GM19463 (cell line): Measurements from ENCODE around the gene SIRT6.
"Not testable (repeated sequence)": the region's sequence is repeated elsewhere in the genome, so short reads cannot be mapped to it uniquely, and the experiment has no call there.

Source experiments
- ATAC-seq: cut with Tn5 transposase; IDR thresholded peaks from one replicate; pipeline ENCODE4 v1.9.1; 2021; ENCODE audit warnings: mild to moderate bottlenecking, moderate library complexity; ENCODE audit not compliant: unreplicated experiment

The SIRT6 gene

GRCh38 chr19:4200940-4201542, 18.7 kb upstream of the SIRT6 start:
- no peak for ATAC-seq

- ATAC-seq, result no peak
These were observed 17.4 kb upstream of the SIRT6 start for GRCh38 chr19:4199699-4200293.

DNA sequence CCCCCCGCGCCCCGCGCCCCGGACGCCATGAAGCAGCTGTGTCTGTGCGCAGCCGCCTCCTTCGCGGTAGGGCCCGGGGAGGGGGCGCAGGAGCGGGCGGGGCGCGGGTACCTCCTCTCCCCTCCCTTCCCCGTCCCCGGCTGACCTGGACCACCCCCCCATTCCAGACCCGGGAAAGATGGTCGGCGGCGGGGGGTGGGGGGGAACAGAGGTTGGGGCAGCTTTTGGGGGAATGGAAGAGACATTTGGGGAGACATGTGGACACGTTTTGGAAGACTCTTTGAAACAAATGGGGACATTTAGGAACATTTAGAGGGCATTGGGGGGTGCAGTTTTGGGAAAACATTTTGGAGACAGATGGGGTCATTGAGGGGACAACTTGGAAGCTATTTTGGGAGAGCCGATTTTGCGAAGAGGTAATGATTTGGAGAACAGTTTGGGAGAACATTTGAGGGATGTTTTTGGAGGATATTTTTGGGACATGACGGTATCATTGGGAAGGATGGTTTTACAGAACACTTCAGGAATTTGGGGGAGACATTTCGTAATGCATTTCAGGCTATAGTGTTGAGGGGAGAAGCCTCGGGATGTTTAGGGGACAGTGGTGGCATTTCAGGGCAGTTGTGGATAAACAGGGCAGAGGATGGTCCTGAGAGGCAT, 16.2 kb upstream of the SIRT6 start:
- ATAC-seq, result no peak

DNA sequence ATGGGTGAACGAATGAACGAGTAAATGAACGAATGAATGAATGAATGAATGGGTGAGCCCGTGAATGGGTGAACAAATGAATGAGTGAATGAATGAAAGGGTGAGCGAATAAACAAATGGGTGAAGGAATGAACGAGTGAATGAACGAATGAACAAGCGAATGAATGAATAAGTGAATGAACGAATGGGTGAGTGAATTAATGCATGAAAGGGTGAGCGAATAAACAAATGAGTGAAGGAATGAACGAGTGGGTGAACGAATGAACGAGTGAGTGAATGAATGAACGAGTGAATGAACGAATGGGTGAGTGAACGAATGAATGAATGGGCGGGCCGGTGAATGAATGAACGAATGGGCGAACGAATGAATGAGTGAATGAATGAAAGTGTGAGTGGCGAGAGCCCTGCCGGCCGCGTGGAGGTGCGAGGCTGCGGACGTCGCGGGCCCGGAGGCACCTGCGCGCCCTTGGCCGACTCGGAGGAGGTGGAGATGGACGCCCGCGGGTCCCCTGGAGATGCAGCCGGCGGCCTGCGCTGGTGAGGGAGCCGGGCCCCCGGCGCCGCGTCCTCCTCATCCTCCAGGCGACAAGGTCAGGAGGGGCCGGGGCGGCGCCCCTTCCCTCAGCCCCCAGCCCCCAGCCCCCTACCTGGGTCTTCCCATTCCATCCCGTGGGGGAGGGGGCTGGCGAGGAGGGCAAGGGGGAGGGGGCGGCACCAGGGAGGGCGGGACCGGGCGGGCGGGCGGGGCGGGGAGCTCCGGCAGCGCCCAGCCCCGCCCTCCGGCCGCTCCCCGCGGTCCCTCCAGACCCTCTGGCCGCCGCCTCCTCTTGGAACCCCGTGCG, 15.5 kb upstream of the SIRT6 start:
- no peak for ATAC-seq

GRCh38 chr19:4197228-4197624, 14.9 kb upstream of the SIRT6 start:
- no peak for ATAC-seq

- ATAC-seq, result no peak
These were observed 14.3 kb upstream of the SIRT6 start for GRCh38 chr19:4196587-4197148.

DNA sequence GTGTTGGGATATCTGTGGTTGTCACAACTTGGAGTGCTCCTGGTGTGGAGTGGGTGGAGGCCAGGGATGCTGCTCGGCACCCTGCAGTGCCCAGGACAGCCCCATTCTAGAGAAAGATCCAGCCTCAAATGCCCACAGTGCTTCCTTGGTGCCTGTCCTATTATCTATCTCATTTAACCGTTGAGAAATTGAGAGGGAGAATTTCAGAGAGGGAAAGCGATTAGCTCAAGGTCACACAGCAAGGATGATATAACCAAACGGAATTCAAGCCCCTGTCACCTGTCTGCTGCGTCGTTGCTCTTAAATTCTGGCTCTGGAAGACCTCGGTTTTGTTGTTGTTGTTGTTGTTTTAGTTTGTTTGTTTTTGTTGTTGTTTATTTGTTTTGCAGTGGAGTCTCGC, 13.6 kb upstream of the SIRT6 start:
- no peak for ATAC-seq

DNA sequence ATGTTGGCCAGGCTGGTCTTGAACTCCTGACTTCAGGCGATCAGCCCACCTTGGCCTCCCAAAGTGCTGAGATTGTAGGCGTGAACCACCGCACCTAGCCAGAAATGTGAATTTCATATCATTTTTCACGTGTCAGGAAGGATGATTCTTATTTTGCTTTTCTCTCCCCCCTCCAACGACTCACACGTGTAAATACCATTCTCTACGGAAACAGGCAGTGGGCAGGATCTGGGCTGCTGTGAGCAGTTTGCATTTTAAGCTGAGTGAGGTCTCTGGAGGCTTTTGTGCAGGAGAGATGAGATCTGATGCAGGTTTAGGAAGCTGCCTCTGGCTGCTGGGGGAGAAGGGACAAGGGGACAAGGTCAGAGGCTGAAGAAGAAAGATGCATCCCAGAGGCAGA, 12.0 kb upstream of the SIRT6 start:
- no peak for ATAC-seq

DNA sequence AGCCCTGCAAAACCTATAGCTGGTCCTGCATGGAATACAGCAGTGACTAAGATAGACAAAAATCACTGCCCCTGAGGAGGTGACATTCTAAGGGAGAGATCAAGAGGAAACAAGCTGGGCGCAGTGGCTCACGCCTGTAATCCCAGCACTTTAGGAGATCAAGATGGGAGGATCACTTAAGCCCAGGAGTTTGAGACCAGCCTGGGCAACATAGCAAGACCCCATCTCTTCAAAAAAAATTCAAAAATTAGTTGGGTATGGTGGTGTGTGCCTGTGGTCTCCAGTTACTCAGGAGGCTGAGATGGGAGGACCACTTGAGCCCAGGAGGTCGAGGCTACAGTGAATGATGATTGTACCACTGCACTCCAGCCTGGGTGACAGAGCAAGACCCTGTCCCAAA, 10.2 kb upstream of the SIRT6 start:
- ATAC-seq, result not testable (repeated sequence)

DNA sequence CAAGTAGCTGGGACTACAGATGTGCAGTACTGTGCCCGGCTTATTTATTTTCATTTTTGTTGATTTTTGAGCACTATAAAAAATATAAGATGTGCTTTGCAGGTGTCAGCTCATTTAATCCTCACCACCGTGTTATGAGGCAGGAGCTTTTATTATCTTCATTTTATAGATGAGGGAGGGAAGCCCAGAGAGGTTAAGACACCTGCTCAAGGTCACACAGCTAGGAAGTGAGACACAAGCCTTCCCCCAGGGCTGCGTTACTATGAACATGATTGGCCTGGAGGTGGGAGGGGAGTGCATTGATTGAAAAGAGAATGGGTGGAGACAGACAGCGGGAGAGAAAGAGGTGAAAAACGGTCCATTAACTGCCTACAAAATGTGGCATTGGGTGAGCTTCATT, 7.3 kb upstream of the SIRT6 start:
- ATAC-seq, result no peak

DNA sequence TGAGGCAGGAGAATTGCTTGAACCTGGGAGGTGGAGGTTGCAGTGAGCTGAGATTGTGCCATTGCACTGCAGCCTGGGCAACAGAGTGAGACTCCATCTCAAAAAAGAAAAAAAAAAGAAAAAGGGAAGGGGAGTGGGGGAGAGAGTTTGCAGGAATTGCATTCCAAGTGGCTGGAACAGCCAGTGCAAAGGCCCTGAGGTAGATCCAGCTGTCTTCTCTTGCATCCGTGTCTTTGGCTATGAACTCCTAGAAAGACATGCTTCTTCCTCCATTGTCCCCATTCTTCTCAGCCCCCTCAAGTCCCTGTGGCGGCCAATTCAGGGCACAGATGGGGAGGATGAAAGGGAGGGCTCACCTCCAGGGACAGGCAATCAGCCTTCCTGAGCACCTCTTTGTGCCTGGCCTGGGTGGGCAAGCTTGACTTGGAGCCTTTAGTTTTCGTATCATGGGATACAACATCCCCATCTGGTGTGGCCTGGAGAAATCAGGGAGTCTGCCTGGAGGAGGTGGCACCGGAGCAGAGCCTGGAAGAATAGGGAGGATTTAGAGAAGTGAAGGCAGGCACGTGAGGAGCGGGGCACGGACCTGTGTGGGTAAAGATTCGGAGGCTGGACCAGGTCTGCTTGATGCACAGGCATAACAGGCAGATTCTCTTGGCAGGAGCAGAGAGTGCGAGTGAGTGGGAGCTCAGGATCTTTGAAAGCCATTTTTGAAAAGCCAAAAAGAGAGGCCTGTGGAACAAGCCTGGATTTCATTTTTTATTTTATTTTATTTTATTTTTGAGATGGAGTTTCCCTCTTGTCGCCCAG, 5.2 kb upstream of the SIRT6 start:
- ATAC-seq, result no peak

DNA sequence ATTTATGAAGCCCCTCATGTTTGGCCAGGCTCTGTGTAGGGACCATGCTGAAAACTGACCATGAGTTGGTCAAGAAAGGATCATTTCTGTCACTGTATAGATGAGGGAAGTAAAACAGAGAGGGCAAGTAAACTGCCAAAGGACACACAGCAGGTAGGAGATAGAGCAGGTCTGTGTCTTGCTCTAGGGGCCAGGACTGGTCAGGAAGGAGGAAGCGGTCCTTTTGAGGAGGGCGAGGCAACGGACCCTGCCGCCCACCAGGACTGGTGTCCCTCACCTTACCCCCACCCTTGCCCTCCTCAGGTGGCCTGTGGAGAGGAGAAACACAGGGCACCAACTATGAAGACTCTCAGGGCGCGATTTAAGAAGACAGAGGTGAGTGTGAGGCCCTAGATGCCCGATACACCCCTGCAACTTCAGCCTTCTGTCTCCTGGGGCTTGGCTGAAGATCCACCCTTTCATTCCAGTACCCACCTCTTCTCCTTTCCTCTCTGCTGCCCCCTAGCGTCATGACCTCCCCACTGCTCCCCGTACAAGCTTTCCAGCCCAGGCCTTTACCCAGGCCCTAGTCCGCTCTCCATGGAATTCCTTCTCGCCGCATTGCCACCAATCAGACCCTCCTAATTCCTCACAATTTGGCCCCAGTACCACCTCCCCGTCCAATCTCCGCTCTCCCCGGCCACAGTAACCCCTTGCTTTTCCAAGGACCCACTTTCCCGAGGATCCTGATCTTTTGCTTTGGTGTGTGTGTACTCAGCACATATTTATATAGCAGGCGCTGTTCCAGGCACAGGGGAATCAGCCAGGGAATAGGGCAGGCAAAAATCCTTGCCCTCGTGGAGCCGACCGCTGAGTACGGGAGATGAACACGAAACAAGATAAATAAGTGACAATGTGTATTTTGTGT, 4.0 kb upstream of the SIRT6 start:
- ATAC-seq, result no peak

DNA sequence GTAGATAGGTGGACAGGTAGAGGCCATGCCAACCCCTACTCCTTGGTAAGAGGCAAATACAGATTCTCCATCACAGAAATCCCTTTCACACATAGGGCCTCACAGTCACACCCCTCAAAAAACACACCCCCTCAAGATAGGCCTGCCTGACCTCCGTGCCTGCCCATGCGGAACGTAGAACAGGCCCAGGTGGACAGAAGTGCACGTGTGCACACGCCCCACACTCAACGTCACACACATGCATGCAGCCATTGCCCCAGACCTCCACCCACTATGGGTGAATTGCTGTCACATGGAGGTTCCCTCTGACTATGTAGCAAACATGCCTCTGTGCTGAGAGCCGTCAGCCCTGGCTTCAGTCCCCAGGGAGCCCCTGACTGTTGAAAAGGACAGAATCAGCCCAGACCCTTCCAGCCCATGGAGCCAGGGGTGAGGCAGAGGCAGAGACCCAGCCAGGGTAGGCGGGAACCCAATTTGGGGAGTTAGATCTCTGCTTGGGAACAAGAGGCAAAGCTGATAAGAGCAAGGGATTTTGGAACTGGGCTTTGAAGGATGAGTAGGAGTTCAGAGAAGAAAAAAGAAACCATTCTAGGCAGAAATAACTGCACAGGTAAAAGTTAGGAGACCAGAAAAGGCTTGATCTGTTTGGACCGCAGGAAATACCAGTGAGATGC, 3.2 kb upstream of the SIRT6 start:
- no peak for ATAC-seq

DNA sequence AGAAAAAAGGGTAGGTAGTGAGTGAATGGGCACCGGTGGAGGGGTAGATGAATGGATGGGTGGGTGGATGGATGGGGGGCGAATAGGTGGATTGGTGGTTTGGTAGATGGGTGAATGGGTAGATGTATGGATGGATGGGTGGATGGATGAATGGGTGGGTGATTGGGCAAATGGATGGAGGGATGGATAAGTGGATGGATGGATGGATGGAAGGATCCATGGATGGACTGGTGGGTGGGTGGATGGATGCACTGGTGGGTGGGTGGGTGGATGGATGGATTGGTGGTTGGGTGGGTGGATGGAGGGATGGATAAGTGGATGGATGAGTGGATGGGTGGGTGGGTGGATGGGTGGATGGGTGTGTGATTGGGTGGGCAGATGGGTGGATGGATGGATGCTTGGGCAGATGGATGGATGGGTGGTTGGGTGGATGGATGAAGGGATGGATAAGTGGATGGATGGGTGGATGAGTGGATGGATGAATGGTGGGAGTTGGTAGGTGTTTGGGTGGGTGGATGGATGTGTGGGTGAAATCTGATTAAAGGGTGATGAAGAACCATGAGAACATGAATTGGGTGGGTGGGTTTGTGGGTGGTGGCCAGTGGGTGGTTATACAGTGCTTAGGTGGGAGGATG, 2.5 kb upstream of the SIRT6 start:
- ATAC-seq, result no peak

GRCh38 chr19:4183967-4184717, 1.8 kb upstream of the SIRT6 start:
- ATAC-seq, result no peak

DNA sequence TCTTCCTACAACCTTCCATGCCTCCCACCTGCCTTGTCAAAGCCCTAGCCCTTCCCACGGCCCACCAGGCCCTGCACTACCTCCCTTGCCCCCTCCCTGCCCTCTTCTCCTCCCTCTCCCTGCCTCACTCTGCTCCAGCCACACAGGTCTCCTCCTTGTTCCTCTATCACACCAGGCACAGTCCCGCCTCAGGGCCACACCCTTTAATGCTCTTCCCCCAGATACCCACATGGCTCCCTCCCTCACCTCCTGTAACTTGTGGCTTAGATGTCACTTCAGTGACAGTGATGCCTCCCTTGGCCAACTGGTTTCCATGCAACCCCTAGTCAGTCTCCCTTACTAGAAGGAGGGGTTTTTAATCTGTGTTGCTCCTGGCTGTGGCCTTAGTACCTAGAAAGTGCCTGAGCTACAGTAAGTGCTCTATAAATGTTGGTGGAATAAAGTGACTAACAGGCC, 1.3 kb downstream of the SIRT6 start:
- no peak for ATAC-seq

GRCh38 chr19:4178990-4179389, 3.4 kb downstream of the SIRT6 start:
- no peak for ATAC-seq

GRCh38 chr19:4177146-4177545, 5.2 kb downstream of the SIRT6 start:
- no peak for ATAC-seq
